ENCODE results near the gene NDUFB8. TPM values are rescaled to one million over a fixed set of nuclear protein-coding genes. Genes with fewer than 3 reads are reported as not detected.

Gene NDUFB8
- total RNA-seq, 2 experiments from 2014 or later = 315 to 324 TPM

- peaks cover 20% of the 10 kb centered on the region for H3K27me3 Mint-ChIP-seq
- POLR2A ChIA-PET = interaction anchor here (0.6 to 7.4 kb wide), 10 partner anchors 10 to 197 kb away, joined by 3 to 104 read pairs (median 7); partner anchors contain the start of gene SEC31B
- peaks cover 22% of the 10 kb centered on the region for H3K4me1 Mint-ChIP-seq
- H3K4me3 Mint-ChIP-seq = no peak overlapping the region
- H3K27ac Mint-ChIP-seq = no peak overlapping the region
- CTCF ChIA-PET = interaction anchor here (1.0 to 9.0 kb wide), 3 partner anchors 29 to 143 kb away, joined by 4 to 117 read pairs (median 114); partner anchors contain the start of gene SEC31B
- no peaks in the 10 kb centered on the region for H3K9me3 Mint-ChIP-seq
- no peak for DNase-seq
- peaks cover 18% of the 10 kb centered on the region for H3K36me3 Mint-ChIP-seq (ENCODE audit: low read depth)
Measured at GRCh38 chr10:100480002-100480401, 49.7 kb downstream of the NDUFB8 start.

GRCh38 chr10:100479037-100479436, 50.6 kb downstream of the NDUFB8 start:
- ChIA-PET CTCF (interaction anchor here (1.0 to 9.0 kb wide), 3 partner anchors 30 to 142 kb away, joined by 4 to 117 read pairs (median 114); partner anchors contain the start of gene SEC31B), POLR2A (interaction anchor here (0.6 to 7.4 kb wide), 4 partner anchors 17 to 106 kb away, joined by 4 to 94 read pairs (median 4); no protein-coding TSS in a partner anchor)
- Mint-ChIP-seq H3K36me3 (ENCODE audit: low read depth) (peaks cover 9% of the 10 kb centered on the region), H3K4me1 (peaks cover 22% of the 10 kb centered on the region), H3K27me3 (peaks cover 20% of the 10 kb centered on the region), H3K4me3 (no peak overlapping the region), H3K9me3 (no peaks in the 10 kb centered on the region), H3K27ac (no peak overlapping the region)
- no peak for DNase-seq

GRCh38 chr10:100477970-100478369, 51.7 kb downstream of the NDUFB8 start:
- Mint-ChIP-seq H3K4me3 (no peak overlapping the region), H3K9me3 (no peaks in the 10 kb centered on the region), H3K4me1 (peaks cover 15% of the 10 kb centered on the region), H3K36me3 (ENCODE audit: low read depth) (no peaks in the 10 kb centered on the region), H3K27me3 (peaks cover 20% of the 10 kb centered on the region), H3K27ac (no peak overlapping the region)
- no peak for DNase-seq
- POLR2A ChIA-PET = interaction anchor here (0.7 kb wide), 1 partner anchor 10 kb away, joined by 3 read pairs; no protein-coding TSS in a partner anchor
- CTCF ChIA-PET = interaction anchor here (0.7 to 1.2 kb wide), 3 partner anchors 10 to 41 kb away, joined by 3 to 4 read pairs (median 3); no protein-coding TSS in a partner anchor

Other genes with a start within 250 kb of the NDUFB8 start
- gene BLOC1S2, start 243.2 kb downstream of the NDUFB8 start, total RNA-seq = 10 to 100 TPM; 47.5 to 48.8 TPM
- gene PKD2L1, start 199.6 kb downstream of the NDUFB8 start, total RNA-seq = under 1 TPM in 1 of 2 experiments, not detected in 1; 0.18 TPM
- gene SCD, start 182.6 kb downstream of the NDUFB8 start, total RNA-seq = 100 to 1,000 TPM; 198 to 202 TPM
- gene WNT8B, start 66.9 kb downstream of the NDUFB8 start, total RNA-seq = under 1 TPM in 1 of 2 experiments, not detected in 1; 0.23 TPM
- 100 to 1,000 TPM; 138 to 139 TPM for gene SEC31B, start 10.0 kb downstream of the NDUFB8 start, total RNA-seq
- 10 to 100 TPM; 57.7 to 58.8 TPM for gene HIF1AN, start 6.1 kb upstream of the NDUFB8 start, total RNA-seq
- gene PAX2, start 215.7 kb upstream of the NDUFB8 start, total RNA-seq = not detected